Measurements from ENCODE around the gene FRAS1. TPM values are rescaled to one million over a fixed set of nuclear protein-coding genes. Genes with fewer than 3 reads are reported as not detected.

FRAS1 gene
- total RNA-seq, 1 donor from 2014 or later, result 28.4 TPM

GRCh38 chr4:78291277-78291676 is 234.2 kb downstream of the FRAS1 start:
- H3K27me3 ChIP-seq (ENCODE audit: control insufficient read depth, insufficient read depth, low read length), result no peaks in the 10 kb centered on the region
- H3K36me3 ChIP-seq (ENCODE audit: control insufficient read depth, insufficient read depth, low read length), result no peaks in the 10 kb centered on the region
- DNase-seq (ENCODE audit: low read depth), result no peak
- TF ChIP-seq CTCF (IDR thresholded peaks at IDR 0.05; ENCODE audit: insufficient read depth, low read length, poor library complexity, severe bottlenecking), result no peak
- no peak overlapping the region for H3K4me3 ChIP-seq (ENCODE audit: low read depth, low read length)

GRCh38 chr4:78292341-78292740 is 235.2 kb downstream of the FRAS1 start:
- Histone ChIP-seq H3K4me3 (ENCODE audit: low read depth, low read length) (no peak overlapping the region), H3K27me3 (ENCODE audit: control insufficient read depth, insufficient read depth, low read length) (no peaks in the 10 kb centered on the region), H3K36me3 (ENCODE audit: control insufficient read depth, insufficient read depth, low read length) (no peaks in the 10 kb centered on the region)
- TF ChIP-seq CTCF (IDR thresholded peaks at IDR 0.05; ENCODE audit: insufficient read depth, low read length, poor library complexity, severe bottlenecking), result no peak
- no peak for DNase-seq (ENCODE audit: low read depth)

DNA sequence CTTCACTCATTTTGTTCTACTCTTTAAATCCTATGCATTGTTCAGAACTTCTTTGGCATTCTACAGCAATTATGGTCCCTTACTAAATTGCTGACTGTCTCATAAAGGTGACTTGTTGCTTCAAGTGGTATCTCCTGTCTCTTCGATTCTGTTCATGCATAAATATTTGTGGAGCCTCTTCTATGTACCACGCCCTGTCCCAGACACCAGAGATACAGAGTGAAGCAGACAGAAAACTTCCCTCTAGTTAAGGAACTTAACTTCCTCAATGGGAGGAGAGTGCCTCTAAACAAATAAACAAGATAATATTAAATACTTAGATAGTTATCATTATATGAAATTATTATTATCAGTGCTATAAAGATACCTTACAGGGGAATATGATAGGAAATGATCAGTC is 235.7 kb downstream of the FRAS1 start:
- Histone ChIP-seq H3K4me3 (ENCODE audit: low read depth, low read length) (no peak overlapping the region), H3K36me3 (ENCODE audit: control insufficient read depth, insufficient read depth, low read length) (no peaks in the 10 kb centered on the region), H3K27me3 (ENCODE audit: control insufficient read depth, insufficient read depth, low read length) (no peaks in the 10 kb centered on the region)
- no peak for DNase-seq (ENCODE audit: low read depth)
- TF ChIP-seq CTCF (IDR thresholded peaks at IDR 0.05; ENCODE audit: insufficient read depth, low read length, poor library complexity, severe bottlenecking), result no peak

GRCh38 chr4:78293348-78293747 is 236.2 kb downstream of the FRAS1 start:
- H3K36me3 ChIP-seq (ENCODE audit: control insufficient read depth, insufficient read depth, low read length), result no peaks in the 10 kb centered on the region
- DNase-seq (ENCODE audit: low read depth), result no peak
- H3K27me3 ChIP-seq (ENCODE audit: control insufficient read depth, insufficient read depth, low read length), result no peaks in the 10 kb centered on the region
- no peak overlapping the region for H3K4me3 ChIP-seq (ENCODE audit: low read depth, low read length)
- TF ChIP-seq CTCF (IDR thresholded peaks at IDR 0.05; ENCODE audit: insufficient read depth, low read length, poor library complexity, severe bottlenecking), result no peak

DNA sequence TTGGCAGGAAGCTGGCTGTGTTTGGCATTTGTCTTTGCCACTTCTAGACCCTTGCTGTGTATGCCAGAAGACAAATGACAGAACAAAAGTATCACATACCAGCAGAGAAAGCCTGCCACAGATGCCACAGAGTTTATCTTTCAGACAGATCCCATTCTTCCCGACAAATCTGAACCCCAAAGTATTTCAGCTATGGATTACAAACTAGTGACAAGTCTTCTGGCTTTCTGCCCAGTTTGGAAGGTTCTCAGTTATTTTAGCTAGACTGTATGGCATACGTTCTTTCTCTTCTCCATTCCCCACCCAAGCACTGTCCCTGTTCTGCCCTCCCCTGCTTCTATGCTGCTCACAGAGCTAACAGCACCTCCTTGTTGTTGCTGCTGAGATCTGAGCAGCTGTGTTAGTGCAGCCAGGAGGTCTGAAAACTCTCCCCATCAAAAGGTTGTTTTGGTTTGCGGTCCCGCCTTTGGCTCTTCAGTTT is 236.7 kb downstream of the FRAS1 start:
- no peaks in the 10 kb centered on the region for H3K27me3 ChIP-seq (ENCODE audit: control insufficient read depth, insufficient read depth, low read length)
- DNase-seq (ENCODE audit: low read depth), result peak; percentile 43
- no peaks in the 10 kb centered on the region for H3K36me3 ChIP-seq (ENCODE audit: control insufficient read depth, insufficient read depth, low read length)
- peak; percentile 12 for TF ChIP-seq CTCF (IDR thresholded peaks at IDR 0.05; ENCODE audit: insufficient read depth, low read length, poor library complexity, severe bottlenecking)
- no peak overlapping the region for H3K4me3 ChIP-seq (ENCODE audit: low read depth, low read length)

GRCh38 chr4:78296261-78296660 is 239.1 kb downstream of the FRAS1 start:
- Histone ChIP-seq H3K36me3 (ENCODE audit: control insufficient read depth, insufficient read depth, low read length) (no peaks in the 10 kb centered on the region), H3K27me3 (ENCODE audit: control insufficient read depth, insufficient read depth, low read length) (no peaks in the 10 kb centered on the region), H3K4me3 (ENCODE audit: low read depth, low read length) (no peak overlapping the region)
- TF ChIP-seq CTCF (IDR thresholded peaks at IDR 0.05; ENCODE audit: insufficient read depth, low read length, poor library complexity, severe bottlenecking), result no peak
- DNase-seq (ENCODE audit: low read depth), result no peak
